Keratinocyte (primary cell): Measurements from ENCODE around the gene NPTXR. TPM values are rescaled to one million over a fixed set of nuclear protein-coding genes. Genes with fewer than 3 reads are reported as not detected.

Experiments
- DNase-seq: peaks from one replicate; pipeline ENCODE4 v3.0.0-alpha.2; 2011; ENCODE audit warnings: low read depth, missing footprints, low spot score
- FAIRE-seq: peaks from 2 replicates; lab custom pipeline; 2011; peaks lifted over from hg19 to GRCh38; lab: Jason Lieb, UNC
- H2AFZ ChIP-seq: 2 replicates; pipeline ENCODE4 v1.6.0; 2012; ENCODE audit warnings: low read length, control low read depth, inconsistent platforms; ENCODE audit not compliant: control insufficient read depth
- H3K27ac ChIP-seq: 2 replicates; pipeline ENCODE4 v1.5.1; 2011; ENCODE audit warnings: low read length; ENCODE audit not compliant: control insufficient read depth, insufficient read depth
- H3K27me3 ChIP-seq: 3 replicates; pipeline ENCODE4 v1.6.0; 2011; ENCODE audit warnings: low read length; ENCODE audit not compliant: control insufficient read depth, insufficient read depth; ENCODE audit errors: extremely low read depth
- H3K36me3 ChIP-seq, 2 experiments: 2 replicates in 1 of 2; 3 replicates in 1 of 2; pipeline ENCODE4 v1.5.1; 2011; ENCODE audit warnings: low read length in 2 of 2, mild to moderate bottlenecking in 1 of 2; ENCODE audit not compliant: control insufficient read depth in 2 of 2, insufficient read depth in 2 of 2; ENCODE audit errors: extremely low read depth in 1 of 2
- H3K4me1 ChIP-seq: 3 replicates; pipeline ENCODE4 v1.5.1; 2011; ENCODE audit warnings: low read length; ENCODE audit not compliant: control insufficient read depth, insufficient read depth; ENCODE audit errors: extremely low read depth
- H3K4me2 ChIP-seq: 3 replicates; pipeline ENCODE4 v1.6.0; 2011; ENCODE audit warnings: low read depth, low read length; ENCODE audit not compliant: control insufficient read depth, insufficient read depth; ENCODE audit errors: extremely low read depth
- H3K4me3 ChIP-seq, 3 experiments: fragments of 200-600 bp in 1 of 3; sonication (generic) in 1 of 3; 2 replicates in 2 of 3; 3 replicates in 1 of 3; pipeline ENCODE4 v1.5.1; 2011 to 2016; ENCODE audit warnings: low read length in 3 of 3, mild to moderate bottlenecking in 3 of 3, control low read depth in 2 of 3, inconsistent platforms in 1 of 3, low read depth in 1 of 3, mixed read lengths in 1 of 3, mixed run types in 1 of 3, moderate library complexity in 1 of 3; ENCODE audit not compliant: control insufficient read depth in 2 of 3, insufficient read depth in 2 of 3; ENCODE audit errors: extremely low read depth in 1 of 3
- H3K79me2 ChIP-seq: 2 replicates; pipeline ENCODE4 v1.6.0; 2012; ENCODE audit warnings: low read length; ENCODE audit not compliant: control insufficient read depth, insufficient read depth
- H3K9ac ChIP-seq: 3 replicates; pipeline ENCODE4 v1.6.0; 2011; ENCODE audit warnings: low read length; ENCODE audit not compliant: control insufficient read depth, insufficient read depth; ENCODE audit errors: extremely low read depth
- H3K9me1 ChIP-seq: 3 replicates; pipeline ENCODE4 v1.6.0; 2011; ENCODE audit warnings: low read length; ENCODE audit not compliant: control insufficient read depth, insufficient read depth; ENCODE audit errors: extremely low read depth
- H3K9me3 ChIP-seq: 2 replicates; pipeline ENCODE4 v1.5.1; 2012; ENCODE audit warnings: low read depth, low read length; ENCODE audit not compliant: control insufficient read depth
- H4K20me1 ChIP-seq: 3 replicates; pipeline ENCODE4 v1.6.0; 2011; ENCODE audit warnings: low read length; ENCODE audit not compliant: control insufficient read depth, insufficient read depth; ENCODE audit errors: extremely low read depth
- CTCF ChIP-seq, 3 experiments: IDR thresholded peaks in 1 of 3; conservative IDR thresholded peaks in 1 of 3; optimal IDR thresholded peaks in 1 of 3; 2 replicates in 2 of 3; 3 replicates in 1 of 3; pipeline versions ENCODE3 to v1.5.1; 2011; ENCODE audit warnings: low read length in 3 of 3, mild to moderate bottlenecking in 3 of 3, moderate library complexity in 2 of 3, control low read depth in 1 of 3, inconsistent platforms in 1 of 3; ENCODE audit not compliant: insufficient read depth in 2 of 3; ENCODE audit errors: extremely low read depth in 1 of 3
- EZH2 ChIP-seq: IDR thresholded peaks from one replicate; pipeline ENCODE4 v1.6.1; 2012; ENCODE audit warnings: inconsistent platforms, mild to moderate bottlenecking, low read length, moderate library complexity
- dilution Hi-C: fragments of 300-500 bp; cut with MboI; formaldehyde crosslinking; loops from one replicate; pipeline ENCODE4 v1.7.0; 2020; ENCODE audit warnings: low sequenced_read_pairs; ENCODE audit not compliant: extremely low pct_ligation_motif_present
- polyA plus RNA-seq, 5 experiments: library from polyadenylated mRNA; depleted of rRNA in 3 of 5; stranded (reverse) in 3 of 5; stranded (forward) in 1 of 5; unstranded in 1 of 5; fragments of >200 nt; gene quantifications; 1 replicate in 1 of 5; 2 replicates in 3 of 5; 3 replicates in 1 of 5; pipeline versions ENCODE4 v1.2.1 to v1.2.3, GENCODE V29; 2011 to 2012; ENCODE audit warnings: missing spikeins in 2 of 5, low read depth in 1 of 5, low replicate concordance in 1 of 5

NPTXR gene
- polyA plus RNA-seq, 1 donor (not counting 4 experiments of a cell fraction or from before 2014, with no cell fraction given) = 0.03 TPM

DNA sequence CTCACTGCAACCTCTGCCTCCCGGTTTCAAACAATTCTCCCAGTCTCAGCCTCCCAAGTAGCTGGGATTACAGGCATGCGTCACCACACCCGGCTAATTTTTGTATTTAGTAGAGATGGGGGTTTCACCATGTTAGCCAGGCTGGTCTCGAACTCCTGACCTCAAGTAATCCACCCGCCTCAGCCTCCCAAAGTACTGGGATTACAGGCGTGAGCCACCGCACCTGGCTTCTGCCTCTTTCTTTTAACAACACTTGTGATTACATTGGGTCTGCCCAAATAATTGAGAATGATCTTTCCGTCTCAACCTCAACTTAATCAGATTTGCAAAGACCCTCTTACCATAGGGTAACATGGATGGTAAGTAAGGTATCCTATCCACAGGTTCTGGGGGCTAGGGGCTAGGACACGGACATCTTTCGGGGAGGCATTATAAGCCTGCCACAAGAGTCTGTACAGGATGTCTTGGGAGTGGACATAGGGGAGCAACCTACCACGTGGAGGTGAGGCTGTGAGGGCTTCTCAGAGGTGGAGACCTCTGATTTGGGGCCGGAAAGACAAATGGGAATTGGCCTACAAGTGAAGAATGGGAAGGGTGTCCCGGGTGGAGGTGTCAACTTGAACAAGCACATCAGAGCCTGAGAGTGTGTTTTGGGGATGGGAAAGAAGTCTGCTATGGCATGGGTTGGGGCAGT, 30.8 kb upstream of the NPTXR start:
- dilution Hi-C loops = no loop called here
- DNase-seq (no peak), FAIRE-seq (no peak)

GRCh38 chr22:38873469-38874411, 29.9 kb upstream of the NPTXR start:
- TF ChIP-seq CTCF (optimal IDR thresholded peaks at IDR 0.05 in 1 of 3, IDR thresholded peaks at IDR 0.05 in 1 of 3, conservative IDR thresholded peaks at IDR 0.05 in 1 of 3; ENCODE audit: extremely low read depth in 1 of 3, insufficient read depth in 2 of 3, low read length in 3 of 3) = no peak
- no peak for TF ChIP-seq EZH2
- Histone ChIP-seq H3K36me3 (peaks cover 0 to 2% of the 10 kb centered on the region in 2 experiments), H3K27ac (no peak overlapping the region), H3K79me2 (no peaks in the 10 kb centered on the region), H3K27me3 (peaks cover 20% of the 10 kb centered on the region), H3K4me1 (peaks cover 27% of the 10 kb centered on the region), H3K9me3 (no peaks in the 10 kb centered on the region), H2AFZ (no peak overlapping the region), H3K4me3 (no peak overlapping the region), H4K20me1 (no peaks in the 10 kb centered on the region), H3K9me1 (no peaks in the 10 kb centered on the region), H3K4me2 (peak overlapping the region; percentile 3), H3K9ac (no peak overlapping the region)
- FAIRE-seq (peak; percentile 48), DNase-seq (peak; percentile 59)
- dilution Hi-C loops = no loop called here

More for the DNA sequence above, 30.8 kb upstream of the NPTXR start:
- H3K4me2 ChIP-seq = no peak overlapping the region
- no peak overlapping the region for H2AFZ ChIP-seq
- peaks cover 0 to under 1% of the 10 kb centered on the region in 2 experiments for H3K36me3 ChIP-seq
- H3K9me1 ChIP-seq = no peaks in the 10 kb centered on the region
- H3K4me1 ChIP-seq = peaks cover 27% of the 10 kb centered on the region
- no peaks in the 10 kb centered on the region for H4K20me1 ChIP-seq
- H3K27me3 ChIP-seq = peaks cover 20% of the 10 kb centered on the region
- no peaks in the 10 kb centered on the region for H3K9me3 ChIP-seq
- TF ChIP-seq CTCF (optimal IDR thresholded peaks at IDR 0.05 in 1 of 3, IDR thresholded peaks at IDR 0.05 in 1 of 3, conservative IDR thresholded peaks at IDR 0.05 in 1 of 3; ENCODE audit: extremely low read depth in 1 of 3, insufficient read depth in 2 of 3, low read length in 3 of 3) = no peak
- TF ChIP-seq EZH2 = no peak
- H3K79me2 ChIP-seq = no peaks in the 10 kb centered on the region
- H3K9ac ChIP-seq = no peak overlapping the region
- H3K4me3 ChIP-seq = no peak overlapping the region
- no peak overlapping the region for H3K27ac ChIP-seq
